K562 treated with DMSO at 1 percent for 24 hours (cell line): Measurements from ENCODE around the gene SSBP1. TPM values are rescaled to one million over a fixed set of nuclear protein-coding genes. Genes with fewer than 3 reads are reported as not detected.

Experiments used
- total RNA-seq: library from RNA; unstranded; fragments of 300-600 nt; gene quantifications from 2 replicates; pipeline ENCODE4 v1.2.3, GENCODE V29; 2022; ENCODE audit warnings: low read depth; ENCODE audit not compliant: insufficient read depth

SSBP1 gene
- total RNA-seq: 233 and 272 TPM in 2 replicates

GRCh38 chr7:141737836-141738591 lies at the start of gene SSBP1:
Gene SSBP1, plus strand, starts transcription at chr7:141738358. Its CDS starts 809 bp downstream, at chr7:141739167.

GRCh38 chr7:141702047-141702567 lies 36.1 kb upstream of the SSBP1 start, which contains the start of gene DENND11:
Gene DENND11, minus strand, starts transcription at chr7:141702166. Its CDS starts 13 bp downstream, at chr7:141702153.

GRCh38 chr7:141708351-141708750 lies 29.8 kb upstream of the SSBP1 start, which contains the start of gene WEE2:
Gene WEE2, plus strand, starts transcription at chr7:141708353. Its CDS starts 406 bp downstream, at chr7:141708759.

GRCh38 chr7:141763797-141764196 lies 25.6 kb downstream of the SSBP1 start, which contains the start of gene TAS2R3:
Gene TAS2R3, plus strand, starts transcription at chr7:141764097. Its CDS starts 62 bp downstream, at chr7:141764159.

GRCh38 chr7:141776374-141776773 lies 38.2 kb downstream of the SSBP1 start, which contains the start of gene TAS2R4:
Gene TAS2R4, plus strand, starts transcription at chr7:141776674. Its CDS starts 1,815 bp downstream, at chr7:141778489.

GRCh38 chr7:141789917-141790316 lies 51.8 kb downstream of the SSBP1 start, which contains the start of gene TAS2R5:
Gene TAS2R5, plus strand, starts transcription at chr7:141790217. Its CDS starts 145 bp downstream, at chr7:141790362.

Other genes with a start within 250 kb of the SSBP1 start
- 35.3 and 35.8 TPM in 2 replicates for gene AGK, start 186.9 kb upstream of the SSBP1 start, total RNA-seq
- gene DENND11, start 36.2 kb upstream of the SSBP1 start, total RNA-seq: 0.63 and 0.68 TPM in 2 replicates
- not detected in 2 replicates for gene WEE2, start 30.0 kb upstream of the SSBP1 start, total RNA-seq
- not detected in 2 replicates for gene TAS2R3, start 25.7 kb downstream of the SSBP1 start, total RNA-seq
- gene TAS2R4, start 38.3 kb downstream of the SSBP1 start, total RNA-seq: 0.10 TPM in 1 of 2 replicates, not detected in the other
- gene TAS2R5, start 51.9 kb downstream of the SSBP1 start, total RNA-seq: 0.64 TPM in 1 of 2 replicates, not detected in the other
- not detected in 2 replicates for gene PRSS37, start 103.1 kb downstream of the SSBP1 start, total RNA-seq
- not detected in 2 replicates for gene OR9A4, start 178.0 kb downstream of the SSBP1 start, total RNA-seq
- not detected in 2 replicates for gene CLEC5A, start 208.6 kb downstream of the SSBP1 start, total RNA-seq
- not detected in 2 replicates for gene TAS2R38, start 235.4 kb downstream of the SSBP1 start, total RNA-seq